ENCODE measurements around the gene VANGL1.
A peak's percentile ranks its signal among the peaks of the same experiment; 100 is the strongest.

VANGL1 gene

GRCh38 chr1:115705085-115705951, 63.5 kb downstream of the VANGL1 start:
- H3K4me3 Mint-ChIP-seq, result no peak overlapping the region
- no peak for TF ChIP-seq CTCF (IDR thresholded peaks at IDR 0.05)
- no peaks in the 10 kb centered on the region for H3K9me3 Mint-ChIP-seq
- peaks cover 28% of the 10 kb centered on the region for H3K4me1 Mint-ChIP-seq
- DNase-seq, result no peak
- no peaks in the 10 kb centered on the region for H3K36me3 Mint-ChIP-seq (ENCODE audit: low read depth)
- peaks cover 7% of the 10 kb centered on the region for H3K27me3 Mint-ChIP-seq (ENCODE audit: low read depth, poor library complexity)
- H3K27ac Mint-ChIP-seq, result no peak overlapping the region

- Mint-ChIP-seq H3K9me3 (no peaks in the 10 kb centered on the region), H3K4me3 (no peak overlapping the region), H3K4me1 (peaks cover 28% of the 10 kb centered on the region), H3K27me3 (ENCODE audit: low read depth, poor library complexity) (peaks cover 4% of the 10 kb centered on the region), H3K27ac (peak overlapping the region; percentile 69), H3K36me3 (ENCODE audit: low read depth) (no peaks in the 10 kb centered on the region)
- no peak for TF ChIP-seq CTCF (IDR thresholded peaks at IDR 0.05)
- no peak for DNase-seq
Measured at GRCh38 chr1:115705963-115706362, 64.2 kb downstream of the VANGL1 start.

GRCh38 chr1:115706587-115707425, 65.0 kb downstream of the VANGL1 start:
- peaks cover 28% of the 10 kb centered on the region for H3K4me1 Mint-ChIP-seq
- DNase-seq, result no peak
- peak; percentile 80 for TF ChIP-seq CTCF (IDR thresholded peaks at IDR 0.05)
- H3K27me3 Mint-ChIP-seq (ENCODE audit: low read depth, poor library complexity), result no peaks in the 10 kb centered on the region
- no peak overlapping the region for H3K27ac Mint-ChIP-seq
- H3K9me3 Mint-ChIP-seq, result no peaks in the 10 kb centered on the region
- no peak overlapping the region for H3K4me3 Mint-ChIP-seq
- no peaks in the 10 kb centered on the region for H3K36me3 Mint-ChIP-seq (ENCODE audit: low read depth)

GRCh38 chr1:115710859-115711624, 69.3 kb downstream of the VANGL1 start:
- DNase-seq, result no peak

More at GRCh38 chr1:115710859-115711624, 69.3 kb downstream of the VANGL1 start:
- no peak overlapping the region for H3K27ac Mint-ChIP-seq
- peaks cover 38% of the 10 kb centered on the region for H3K4me1 Mint-ChIP-seq
- no peak overlapping the region for H3K4me3 Mint-ChIP-seq
- no peaks in the 10 kb centered on the region for H3K27me3 Mint-ChIP-seq (ENCODE audit: low read depth, poor library complexity)
- TF ChIP-seq CTCF (IDR thresholded peaks at IDR 0.05), result no peak
- H3K9me3 Mint-ChIP-seq, result no peaks in the 10 kb centered on the region
- H3K36me3 Mint-ChIP-seq (ENCODE audit: low read depth), result no peaks in the 10 kb centered on the region

Data from nephron progenitor cell (in vitro differentiated cells).